Neural cell (in vitro differentiated cells): Measurements from ENCODE around the gene PARM1.

Source experiments
- CTCF ChIP-seq: fragments of 450-650 bp; IDR thresholded peaks from 2 replicates; pipeline ENCODE4 v1.5.1; 2014; ENCODE audit warnings: antibody characterized with exemption, mild to moderate bottlenecking, moderate library complexity; ENCODE audit not compliant: poor library complexity, severe bottlenecking
- SMC3 ChIP-seq: fragments of 450-650 bp; conservative IDR thresholded peaks from 2 replicates; pipeline ENCODE4 v1.6.1; 2014; ENCODE audit warnings: antibody characterized with exemption, mild to moderate bottlenecking, moderate library complexity; ENCODE audit not compliant: poor library complexity
- TAF1 ChIP-seq: IDR thresholded peaks from 2 replicates; pipeline ENCODE4 v1.6.1; 2012; ENCODE audit warnings: low read depth

DNA sequence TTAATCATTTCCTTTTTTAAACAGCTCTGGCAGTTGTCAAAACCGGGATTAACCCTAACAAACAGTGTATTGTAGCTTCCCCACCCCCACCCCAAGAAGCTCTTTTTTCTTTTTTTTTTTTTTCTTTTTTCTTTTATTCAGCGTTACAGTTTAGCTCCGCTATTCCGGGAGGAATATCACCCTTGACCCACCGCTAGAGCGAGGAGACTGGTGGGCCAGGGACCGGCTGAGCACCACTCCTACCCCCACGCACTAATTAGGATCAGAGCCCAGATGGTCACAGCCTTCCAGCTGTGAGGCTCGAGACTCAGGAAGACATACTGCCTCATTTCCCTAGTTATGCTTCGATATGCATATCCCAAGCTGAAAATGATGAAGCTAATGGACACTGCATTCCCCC, 2.0 kb downstream of the PARM1 start:
- no peak for TF ChIP-seq CTCF
- TF ChIP-seq TAF1: no peak
- no peak for TF ChIP-seq SMC3
